Diencephalon (tissue), 1 donor: Measurements from ENCODE around the gene FBXO17. TPM values are rescaled to one million over a fixed set of nuclear protein-coding genes. Genes with fewer than 3 reads are reported as not detected.

Source experiments
- total RNA-seq: library from RNA; depleted of rRNA; stranded (reverse); fragments of >200 nt; gene quantifications from one replicate; pipeline ENCODE4 v1.2.3, GENCODE V29; 2014

FBXO17 gene
- total RNA-seq, result 4.6 TPM

GRCh38 chr19:38975214-38975860, at the start of gene FBXO17:
Gene FBXO17, minus strand, starts transcription at chr19:38975742. Its CDS starts 25,423 bp downstream, at chr19:38950319.

GRCh38 chr19:38930776-38931520, 44.6 kb downstream of the FBXO17 start, which contains the start of gene MRPS12:
Gene MRPS12, plus strand, starts transcription at chr19:38930944. Its CDS starts 351 bp downstream, at chr19:38931295.

DNA sequence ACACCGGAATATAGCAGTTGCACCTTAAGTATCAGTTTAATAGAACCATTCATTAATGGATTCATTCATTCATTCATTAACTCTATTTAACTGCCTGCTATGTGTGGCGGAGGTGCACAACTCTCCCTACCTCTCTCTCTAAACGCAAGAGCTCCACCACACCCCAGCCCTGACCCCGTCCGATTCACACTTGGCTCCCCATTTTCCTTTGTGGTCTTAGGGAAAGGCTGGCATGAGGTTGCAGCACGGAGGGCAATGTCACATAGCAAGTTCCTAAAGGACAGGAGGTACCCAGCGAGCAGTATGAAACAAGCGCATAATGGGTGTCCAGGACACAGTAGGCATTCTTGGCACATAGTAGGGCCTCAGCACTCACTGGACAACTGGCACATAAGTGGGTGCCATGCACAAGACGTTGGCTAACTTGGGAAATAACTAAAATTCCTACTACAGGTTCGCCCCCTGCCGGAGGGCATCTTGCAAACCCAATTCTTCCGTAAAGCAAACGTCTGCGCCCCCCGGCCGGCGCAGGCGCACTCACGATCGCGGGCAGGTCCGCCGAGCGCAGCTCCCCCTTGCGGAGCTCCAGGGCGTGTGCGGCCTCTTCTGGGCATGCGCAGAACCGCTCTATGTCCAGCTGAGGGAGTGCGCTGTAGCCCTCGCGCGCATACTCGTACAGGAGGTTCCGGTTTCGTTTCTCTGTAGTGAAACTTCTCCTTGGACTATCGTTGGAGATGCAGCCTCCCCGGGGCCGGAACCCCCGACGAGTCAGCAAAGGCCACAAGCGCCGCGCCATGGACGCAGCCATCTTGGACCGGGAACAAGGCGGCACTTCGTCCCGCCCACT, 45.4 kb downstream of the FBXO17 start, which contains the start of gene SARS2:
TSS of gene SARS2 (minus strand) at position 835 of the 847 bp plus-strand sequence. CDS start at position 808, 27 bp downstream.

GRCh38 chr19:38899447-38900201, 75.9 kb downstream of the FBXO17 start, which contains the start of the genes NFKBIB and SIRT2:
Gene NFKBIB, plus strand, starts transcription at chr19:38899969. Its CDS starts 64 bp downstream, at chr19:38900033.
Gene SIRT2, minus strand, starts transcription at chr19:38899618. Its CDS starts 97 bp downstream, at chr19:38899521.

Other genes with a start within 250 kb of the FBXO17 start
- gene CAPN12, start 231.3 kb downstream of the FBXO17 start, total RNA-seq, result 1.2 TPM
- not detected for gene LGALS7, start 202.2 kb downstream of the FBXO17 start, total RNA-seq
- gene LGALS7B, start 186.5 kb downstream of the FBXO17 start, total RNA-seq, result not detected
- gene LGALS4, start 162.8 kb downstream of the FBXO17 start, total RNA-seq, result 0.69 TPM
- 47.1 TPM for gene ECH1, start 143.9 kb downstream of the FBXO17 start, total RNA-seq
- 273 TPM for gene HNRNPL, start 125.8 kb downstream of the FBXO17 start, total RNA-seq
- 14.1 TPM for gene RINL, start 97.5 kb downstream of the FBXO17 start, total RNA-seq
- gene SIRT2, start 76.1 kb downstream of the FBXO17 start, total RNA-seq, result 98.7 TPM
- gene NFKBIB, start 75.8 kb downstream of the FBXO17 start, total RNA-seq, result 4.8 TPM
- gene CCER2, start 63.6 kb downstream of the FBXO17 start, total RNA-seq, result 0.69 TPM
- gene SARS2, start 45.0 kb downstream of the FBXO17 start, total RNA-seq, result 9.0 TPM
- gene MRPS12, start 44.8 kb downstream of the FBXO17 start, total RNA-seq, result 17.8 TPM
- 10.4 TPM for gene FBXO27, start 56.8 kb upstream of the FBXO17 start, total RNA-seq
- not detected for gene ACP7, start 108.6 kb upstream of the FBXO17 start, total RNA-seq
- 2.5 TPM for gene PAK4, start 150.0 kb upstream of the FBXO17 start, total RNA-seq
- 0.23 TPM for gene NCCRP1, start 221.2 kb upstream of the FBXO17 start, total RNA-seq
- not detected for gene SYCN, start 228.5 kb upstream of the FBXO17 start, total RNA-seq